Left forelimb (tissue), 1 donor: Measurements from ENCODE around the gene LDHAL6A.

Experiments used
- DNase-seq: peaks from one replicate; pipeline ENCODE4 v3.0.0-alpha.2; 2018; ENCODE audit warnings: low spot score

Gene LDHAL6A

GRCh38 chr11:18490736-18491485, 35.3 kb downstream of the LDHAL6A start:
- no peak for DNase-seq

- no peak for DNase-seq
Measured at GRCh38 chr11:18491924-18492323, 36.3 kb downstream of the LDHAL6A start.

- DNase-seq = no peak
Measured at GRCh38 chr11:18492888-18493287, 37.2 kb downstream of the LDHAL6A start.

GRCh38 chr11:18493310-18493709, 37.7 kb downstream of the LDHAL6A start:
- DNase-seq = no peak

GRCh38 chr11:18495271-18495670, 39.6 kb downstream of the LDHAL6A start:
- DNase-seq = no peak

- no peak for DNase-seq
Measured at GRCh38 chr11:18495703-18496102, 40.0 kb downstream of the LDHAL6A start.

GRCh38 chr11:18498039-18498438, 42.4 kb downstream of the LDHAL6A start:
- no peak for DNase-seq

- DNase-seq = no peak
Measured at GRCh38 chr11:18501629-18502028, 46.0 kb downstream of the LDHAL6A start.

GRCh38 chr11:18502352-18502751, 46.7 kb downstream of the LDHAL6A start:
- DNase-seq = no peak

GRCh38 chr11:18521122-18521521, 65.5 kb downstream of the LDHAL6A start:
- DNase-seq = no peak

- DNase-seq = no peak
Measured at GRCh38 chr11:18522388-18522787, 66.7 kb downstream of the LDHAL6A start.

GRCh38 chr11:18523084-18523483, 67.4 kb downstream of the LDHAL6A start:
- DNase-seq = no peak

- no peak for DNase-seq
Measured at GRCh38 chr11:18524248-18524647, 68.6 kb downstream of the LDHAL6A start.

GRCh38 chr11:18526130-18526520, 70.5 kb downstream of the LDHAL6A start:
- no peak for DNase-seq

- peak; percentile 98 for DNase-seq
Measured at GRCh38 chr11:18526521-18527296, 71.1 kb downstream of the LDHAL6A start, which contains the start of gene TSG101. TSS of gene TSG101 (minus strand) at chr11:18526942. CDS start at chr11:18526816, 126 bp downstream.

- no peak for DNase-seq
Measured at GRCh38 chr11:18527512-18527911, 71.9 kb downstream of the LDHAL6A start.
